ENCODE measurements around the gene MYO9A. TPM values are rescaled to one million over a fixed set of nuclear protein-coding genes. Genes with fewer than 3 reads are reported as not detected.
A peak's percentile ranks its signal among the peaks of the same experiment; 100 is the strongest.
"Not testable (repeated sequence)": the region's sequence is repeated elsewhere in the genome, so short reads cannot be mapped to it uniquely, and the experiment has no call there.

MYO9A gene
- total RNA-seq, 1 donor from 2014 or later, result 38.5 TPM

- Histone ChIP-seq H3F3A (ENCODE audit: low read depth) (peaks cover 8% of the 10 kb centered on the region), H3K4me2 (peak overlapping the region; percentile 34), H3K4me3 (no peak overlapping the region), H4K20me1 (ENCODE audit: low read depth) (no peaks in the 10 kb centered on the region), H3K27ac (no peak overlapping the region), H3K27me3 (no peaks in the 10 kb centered on the region), H2AFZ (replicated peaks) (no peak overlapping the region), H3K4me1 (peaks cover 23% of the 10 kb centered on the region), H3K9ac (no peak overlapping the region), H3K79me2 (ENCODE audit: low read depth) (no peaks in the 10 kb centered on the region), H3K36me3 (peaks cover 6% of the 10 kb centered on the region), H3K9me3 (ENCODE audit: low read depth) (no peaks in the 10 kb centered on the region)
- TF ChIP-seq EZH2phosphoT487 (IDR thresholded peaks at IDR 0.05) (no peak), CTCF (IDR thresholded peaks at IDR 0.05) (no peak), EZH2 (IDR thresholded peaks at IDR 0.05) (no peak)
- Mint-ChIP-seq H3K27ac (no peak overlapping the region), H3K4me1 (peaks cover 8% of the 10 kb centered on the region), H3K4me3 (no peak overlapping the region), H3K27me3 (ENCODE audit: insufficient read depth, low read depth) (no peaks in the 10 kb centered on the region), H3K36me3 (peaks cover 10% of the 10 kb centered on the region), H3K9me3 (no peaks in the 10 kb centered on the region)
- DNase-seq (ENCODE audit: low spot score), result peak; percentile 68
Measured at GRCh38 chr15:71880276-71880675, 237.7 kb downstream of the MYO9A start.

GRCh38 chr15:71874245-71874644 lies 243.7 kb downstream of the MYO9A start:
- H4K20me1 ChIP-seq (ENCODE audit: low read depth), result no peaks in the 10 kb centered on the region
- no peaks in the 10 kb centered on the region for H3K27me3 Mint-ChIP-seq (ENCODE audit: insufficient read depth, low read depth)
- no peaks in the 10 kb centered on the region for H3K79me2 ChIP-seq (ENCODE audit: low read depth)
- no peak overlapping the region for H3K9ac ChIP-seq
- no peak overlapping the region for H3K4me2 ChIP-seq
- no peak for DNase-seq (ENCODE audit: low spot score)
- H3K27ac Mint-ChIP-seq, result no peak overlapping the region
- H3K27ac ChIP-seq, result no peak overlapping the region
- no peaks in the 10 kb centered on the region for H3K9me3 Mint-ChIP-seq
- peaks cover 4% of the 10 kb centered on the region for H3K36me3 Mint-ChIP-seq
- no peak overlapping the region for H3K4me3 ChIP-seq
- H2AFZ ChIP-seq (replicated peaks), result no peak overlapping the region
- peaks cover 2% of the 10 kb centered on the region for H3F3A ChIP-seq (ENCODE audit: low read depth)
- H3K4me1 Mint-ChIP-seq, result peaks cover 4% of the 10 kb centered on the region
- H3K27me3 ChIP-seq, result no peaks in the 10 kb centered on the region
- H3K9me3 ChIP-seq (ENCODE audit: low read depth), result no peaks in the 10 kb centered on the region
- TF ChIP-seq EZH2 (IDR thresholded peaks at IDR 0.05), result no peak
- no peak for TF ChIP-seq CTCF (IDR thresholded peaks at IDR 0.05)
- no peak for TF ChIP-seq EZH2phosphoT487 (IDR thresholded peaks at IDR 0.05)
- no peak overlapping the region for H3K4me3 Mint-ChIP-seq
- H3K36me3 ChIP-seq, result peaks cover 5% of the 10 kb centered on the region
- H3K4me1 ChIP-seq, result peaks cover 5% of the 10 kb centered on the region

- H3K9ac ChIP-seq; H3K36me3 Mint-ChIP-seq; H3K27me3 ChIP-seq; H3K27ac Mint-ChIP-seq; H3F3A ChIP-seq (ENCODE audit: low read depth); H3K36me3 ChIP-seq; H3K4me1 Mint-ChIP-seq; DNase-seq (ENCODE audit: low spot score); H2AFZ ChIP-seq (replicated peaks); H3K4me2 ChIP-seq; H3K27ac ChIP-seq; H3K9me3 Mint-ChIP-seq; H3K4me1 ChIP-seq; H3K4me3 ChIP-seq; H3K27me3 Mint-ChIP-seq (ENCODE audit: insufficient read depth, low read depth); H3K4me3 Mint-ChIP-seq; H4K20me1 ChIP-seq (ENCODE audit: low read depth); H3K79me2 ChIP-seq (ENCODE audit: low read depth); H3K9me3 ChIP-seq (ENCODE audit: low read depth): not testable (repeated sequence)
Measured at GRCh38 chr15:71858232-71858631, 259.7 kb downstream of the MYO9A start.

- no peaks in the 10 kb centered on the region for H3K27me3 ChIP-seq
- no peak overlapping the region for H2AFZ ChIP-seq (replicated peaks)
- no peak overlapping the region for H3K4me2 ChIP-seq
- H3K79me2 ChIP-seq (ENCODE audit: low read depth), result no peaks in the 10 kb centered on the region
- H3K27me3 Mint-ChIP-seq (ENCODE audit: insufficient read depth, low read depth), result peaks cover 2% of the 10 kb centered on the region
- H4K20me1 ChIP-seq (ENCODE audit: low read depth), result no peaks in the 10 kb centered on the region
- H3K4me3 ChIP-seq, result no peak overlapping the region
- H3K4me1 Mint-ChIP-seq, result no peaks in the 10 kb centered on the region
- peaks cover 6% of the 10 kb centered on the region for H3K36me3 Mint-ChIP-seq
- no peaks in the 10 kb centered on the region for H3K4me1 ChIP-seq
- no peaks in the 10 kb centered on the region for H3K9me3 ChIP-seq (ENCODE audit: low read depth)
- DNase-seq (ENCODE audit: low spot score), result no peak
- no peak overlapping the region for H3K4me3 Mint-ChIP-seq
- peaks cover 4% of the 10 kb centered on the region for H3K36me3 ChIP-seq
- H3K9me3 Mint-ChIP-seq, result no peaks in the 10 kb centered on the region
- TF ChIP-seq EZH2 (IDR thresholded peaks at IDR 0.05) (no peak), EZH2phosphoT487 (IDR thresholded peaks at IDR 0.05) (no peak), CTCF (IDR thresholded peaks at IDR 0.05) (no peak)
- H3F3A ChIP-seq (ENCODE audit: low read depth), result no peaks in the 10 kb centered on the region
- H3K27ac Mint-ChIP-seq, result no peak overlapping the region
- no peak overlapping the region for H3K9ac ChIP-seq
- H3K27ac ChIP-seq, result no peak overlapping the region
Measured at GRCh38 chr15:71853543-71853942, 264.4 kb downstream of the MYO9A start.

Measured in neural progenitor cell (in vitro differentiated cells).